OCI-LY1 (cell line): ENCODE results near the gene TRIM42.

Experiments used
- CTCF ChIP-seq: fragments of 200-600 bp; sonication (generic), shearing (Covaris generic); IDR thresholded peaks from 2 replicates; pipeline ENCODE4 v1.5.1; 2017; ENCODE audit warnings: mild to moderate bottlenecking, antibody characterized with exemption, low read length, moderate library complexity, mixed read lengths
- EZH2 ChIP-seq: fragments of 200-600 bp; sonication (generic), shearing (Covaris generic); IDR thresholded peaks from 2 replicates; pipeline ENCODE4 v1.8.0; 2017; ENCODE audit warnings: borderline replicate concordance, mixed run types, mild to moderate bottlenecking, antibody characterized with exemption, low read length, moderate library complexity, mixed read lengths

GRCh38 chr3:140635276-140635675, 42.6 kb upstream of the TRIM42 start:
- peak; percentile 28; the same call in 1 of the 2 replicates for TF ChIP-seq CTCF
- no peak for TF ChIP-seq EZH2
